H54 (cell line): ENCODE measurements around the gene SPON1.

ENCODE experiments used
- DNase-seq: peaks from one replicate; pipeline ENCODE4 v3.0.0; 2011; ENCODE audit warnings: low spot score, mixed read lengths; ENCODE audit not compliant: insufficient read length
- FAIRE-seq: peaks from 3 replicates; lab custom pipeline; 2011; peaks lifted over from hg19 to GRCh38; lab: Jason Lieb, UNC
- POLR2A ChIP-seq: IDR thresholded peaks from 2 replicates; pipeline ENCODE4 v1.6.1; 2011; ENCODE audit warnings: low read depth, mild to moderate bottlenecking, low read length

The SPON1 gene

GRCh38 chr11:13955971-13956421, 6.5 kb upstream of the SPON1 start:
- DNase-seq (peak; percentile 31), FAIRE-seq (peak; percentile 68)
- no peak for TF ChIP-seq POLR2A

- DNase-seq = no peak
- FAIRE-seq = no peak
- no peak for TF ChIP-seq POLR2A
Observed at GRCh38 chr11:13956988-13957387, 5.5 kb upstream of the SPON1 start.

GRCh38 chr11:13958641-13959400, 3.7 kb upstream of the SPON1 start:
- no peak for FAIRE-seq
- no peak for TF ChIP-seq POLR2A
- DNase-seq = no peak

GRCh38 chr11:13962198-13962561, 343 bp upstream of the SPON1 start:
- no peak for TF ChIP-seq POLR2A
- FAIRE-seq = no peak

GRCh38 chr11:13963169-13963948, 836 bp downstream of the SPON1 start:
- no peak for TF ChIP-seq POLR2A
- FAIRE-seq = no peak
- DNase-seq = no peak

More at GRCh38 chr11:13962198-13962561, 343 bp upstream of the SPON1 start:
- no peak for DNase-seq

GRCh38 chr11:13963949-13964770, 1.6 kb downstream of the SPON1 start:
- no peak for DNase-seq

GRCh38 chr11:13964771-13965074, 2.2 kb downstream of the SPON1 start:
- DNase-seq (no peak), FAIRE-seq (no peak)
- no peak for TF ChIP-seq POLR2A

More at GRCh38 chr11:13963949-13964770, 1.6 kb downstream of the SPON1 start:
- FAIRE-seq = no peak
- no peak for TF ChIP-seq POLR2A

GRCh38 chr11:13965337-13965736, 2.8 kb downstream of the SPON1 start:
- no peak for TF ChIP-seq POLR2A
- DNase-seq (no peak), FAIRE-seq (no peak)

GRCh38 chr11:13966013-13966412, 3.5 kb downstream of the SPON1 start:
- DNase-seq (no peak), FAIRE-seq (no peak)
- TF ChIP-seq POLR2A = no peak

GRCh38 chr11:13966486-13966885, 4.0 kb downstream of the SPON1 start:
- no peak for DNase-seq
- no peak for TF ChIP-seq POLR2A
- no peak for FAIRE-seq

- DNase-seq (peak; percentile 38), FAIRE-seq (no peak)
- no peak for TF ChIP-seq POLR2A
Observed at GRCh38 chr11:13970986-13971385, 8.5 kb downstream of the SPON1 start.

- DNase-seq (no peak), FAIRE-seq (no peak)
- no peak for TF ChIP-seq POLR2A
Observed at GRCh38 chr11:13972043-13972910, 9.8 kb downstream of the SPON1 start.

GRCh38 chr11:13972944-13973343, 10.4 kb downstream of the SPON1 start:
- no peak for DNase-seq
- FAIRE-seq = no peak
- no peak for TF ChIP-seq POLR2A
